ENCODE results near the gene RUNDC1. TPM values are rescaled to one million over a fixed set of nuclear protein-coding genes. Genes with fewer than 3 reads are reported as not detected.

The RUNDC1 gene
- total and polyA plus RNA-seq, 9 donors = 5.3 to 8.3 (median 7.6) TPM

DNA sequence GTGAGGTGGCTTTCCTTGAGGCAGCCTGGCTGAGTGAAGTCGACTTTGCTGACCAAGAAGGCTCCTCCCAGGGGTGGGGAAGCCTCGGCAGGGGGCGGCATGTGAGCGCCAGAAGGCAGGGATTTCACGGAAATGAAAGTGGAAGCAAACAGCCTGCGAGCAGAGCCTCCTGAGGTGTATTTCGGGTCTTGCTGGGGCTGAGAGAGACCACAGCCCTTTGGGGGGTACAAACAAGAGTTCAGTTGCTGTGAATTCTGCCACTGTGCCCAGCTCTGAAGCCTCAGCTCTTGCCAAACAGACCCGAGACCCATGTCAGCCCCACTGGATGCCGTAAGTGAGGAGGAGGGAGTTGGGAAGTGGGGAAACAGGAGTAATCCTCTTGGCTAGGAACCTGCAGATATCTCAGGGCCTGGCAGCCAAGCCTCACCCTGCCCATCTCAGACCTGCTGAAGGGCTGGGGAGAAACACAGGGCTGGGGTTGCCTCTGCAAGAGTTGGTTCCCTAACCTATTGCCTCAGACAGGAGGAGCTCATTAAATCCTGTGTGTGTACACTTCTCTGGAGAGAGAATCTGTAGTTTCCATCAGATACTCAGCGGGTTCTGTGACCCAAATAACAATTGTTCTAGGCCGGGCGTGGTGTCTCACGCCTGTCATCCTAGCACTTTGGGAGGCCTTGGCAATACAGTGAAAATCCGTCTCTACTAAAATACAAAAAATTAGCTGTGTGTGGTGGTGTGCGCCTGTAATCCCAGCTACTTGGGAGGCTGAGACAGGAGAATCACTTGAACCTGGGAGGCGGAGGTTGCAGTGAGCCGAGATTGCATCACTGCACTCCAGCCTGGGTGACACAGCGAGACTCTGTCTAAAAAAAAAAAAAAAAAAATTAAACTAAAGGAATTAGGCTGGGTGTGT is 26.5 kb downstream of the RUNDC1 start, which contains the start of gene IFI35:
TSS of gene IFI35 (plus strand) at position 146 of the 913 bp plus-strand sequence. CDS start at position 310, 164 bp downstream.
- peak within 1 kb of the TSS; percentile 83 for H3K4me3 ChIP-seq (ENCODE audit: low read length)
- WGBS (ENCODE audit: insufficient coverage) = 30% methylated on average over 14 of the region's 18 CpGs
- H3K9me3 ChIP-seq (replicated peaks; ENCODE audit: control insufficient read depth, low read depth, low read length) = no peaks in the 10 kb centered on the region
- peaks cover 27% of the 10 kb centered on the region for H3K36me3 ChIP-seq (ENCODE audit: control insufficient read depth, insufficient read depth, low read length)
- H3K4me1 ChIP-seq (ENCODE audit: control insufficient read depth, insufficient read depth, low read length) = peaks cover 8% of the 10 kb centered on the region
- peak; percentile 92 for DNase-seq
- H3K27me3 ChIP-seq (ENCODE audit: control insufficient read depth, insufficient read depth, low read length) = no peaks in the 10 kb centered on the region
- peak within 1 kb of the TSS; percentile 97 for H3K27ac ChIP-seq (ENCODE audit: low read length)

DNA sequence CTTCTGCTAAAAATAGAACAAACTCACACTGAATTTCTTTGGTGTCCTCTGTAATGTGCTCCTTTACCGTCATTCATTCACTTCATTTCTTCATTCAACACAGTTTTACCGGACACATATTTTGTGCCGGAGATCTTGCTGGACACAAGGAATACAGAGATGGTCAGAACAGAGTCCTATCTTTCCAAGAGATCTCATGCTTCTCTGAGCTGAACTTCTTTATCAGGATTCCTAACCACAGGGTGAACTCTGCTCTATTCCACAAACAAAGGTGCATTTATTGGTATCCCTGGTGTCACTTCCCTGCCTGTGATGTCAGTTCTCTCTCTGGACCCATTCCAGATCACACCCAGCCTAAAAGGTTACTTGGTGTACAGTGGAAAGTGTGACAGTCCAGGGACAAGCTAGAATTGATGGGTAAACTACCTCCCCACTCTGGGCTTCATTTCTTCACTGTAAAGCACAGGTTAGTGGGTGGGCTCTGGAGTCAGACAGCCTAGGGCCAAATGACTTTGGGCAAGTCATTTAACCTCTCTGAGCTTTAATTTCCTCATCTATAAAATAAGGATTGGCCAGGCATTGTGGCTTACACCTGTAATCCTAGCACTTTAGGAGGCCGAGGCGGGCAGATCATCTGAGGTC is 30.4 kb downstream of the RUNDC1 start:
- H3K27ac ChIP-seq (ENCODE audit: low read length) = no peak overlapping the region
- 90% methylated on average over 2 of the region's 5 CpGs for WGBS (ENCODE audit: insufficient coverage)
- no peaks in the 10 kb centered on the region for H3K9me3 ChIP-seq (replicated peaks; ENCODE audit: control insufficient read depth, low read depth, low read length)
- no peak overlapping the region for H3K4me3 ChIP-seq (ENCODE audit: low read length)
- H3K36me3 ChIP-seq (ENCODE audit: control insufficient read depth, insufficient read depth, low read length) = peaks cover 36% of the 10 kb centered on the region
- no peaks in the 10 kb centered on the region for H3K27me3 ChIP-seq (ENCODE audit: control insufficient read depth, insufficient read depth, low read length)
- no peak for DNase-seq
- H3K4me1 ChIP-seq (ENCODE audit: control insufficient read depth, insufficient read depth, low read length) = peaks cover 22% of the 10 kb centered on the region

DNA sequence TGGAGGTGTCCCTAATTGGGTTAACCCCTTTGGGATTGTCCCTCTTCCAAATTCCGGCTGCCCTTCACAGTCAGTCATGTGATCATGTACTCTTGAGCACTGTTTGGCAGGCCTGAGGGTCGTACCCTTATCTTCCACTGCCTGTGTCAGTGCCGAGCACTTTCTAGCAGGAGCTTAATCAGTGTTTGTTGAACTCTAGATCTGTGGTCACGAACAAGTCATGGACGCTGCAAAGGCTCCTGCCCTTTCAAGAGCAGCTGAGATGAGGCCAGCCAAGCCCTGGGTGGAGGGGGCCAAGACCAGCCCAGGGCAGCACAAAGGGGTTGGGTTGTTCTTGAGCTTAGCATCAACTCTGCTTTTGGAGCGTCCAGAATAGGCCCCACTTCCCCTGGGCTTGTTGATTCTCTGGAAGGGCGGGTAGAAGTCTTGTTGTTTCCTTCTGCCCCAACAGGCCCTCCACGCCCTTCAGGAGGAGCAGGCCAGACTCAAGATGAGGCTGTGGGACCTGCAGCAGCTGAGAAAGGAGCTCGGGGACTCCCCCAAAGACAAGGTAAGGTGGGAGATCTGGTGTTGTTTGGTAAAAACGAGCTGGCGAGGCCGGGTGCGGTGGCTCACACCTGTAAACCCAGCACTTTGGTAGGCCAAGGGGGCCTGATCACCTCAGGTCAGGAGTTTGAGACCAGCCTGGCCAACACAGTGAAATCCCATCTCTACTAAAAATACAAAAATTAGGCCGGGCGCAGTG is 31.5 kb downstream of the RUNDC1 start:
- WGBS (ENCODE audit: insufficient coverage) = 72% methylated on average over 11 of the region's 15 CpGs
- no peak overlapping the region for H3K27ac ChIP-seq (ENCODE audit: low read length)
- H3K4me1 ChIP-seq (ENCODE audit: control insufficient read depth, insufficient read depth, low read length) = peaks cover 24% of the 10 kb centered on the region
- peaks cover 46% of the 10 kb centered on the region for H3K36me3 ChIP-seq (ENCODE audit: control insufficient read depth, insufficient read depth, low read length)
- no peak for DNase-seq
- H3K9me3 ChIP-seq (replicated peaks; ENCODE audit: control insufficient read depth, low read depth, low read length) = no peaks in the 10 kb centered on the region
- no peak overlapping the region for H3K4me3 ChIP-seq (ENCODE audit: low read length)
- H3K27me3 ChIP-seq (ENCODE audit: control insufficient read depth, insufficient read depth, low read length) = no peaks in the 10 kb centered on the region

DNA sequence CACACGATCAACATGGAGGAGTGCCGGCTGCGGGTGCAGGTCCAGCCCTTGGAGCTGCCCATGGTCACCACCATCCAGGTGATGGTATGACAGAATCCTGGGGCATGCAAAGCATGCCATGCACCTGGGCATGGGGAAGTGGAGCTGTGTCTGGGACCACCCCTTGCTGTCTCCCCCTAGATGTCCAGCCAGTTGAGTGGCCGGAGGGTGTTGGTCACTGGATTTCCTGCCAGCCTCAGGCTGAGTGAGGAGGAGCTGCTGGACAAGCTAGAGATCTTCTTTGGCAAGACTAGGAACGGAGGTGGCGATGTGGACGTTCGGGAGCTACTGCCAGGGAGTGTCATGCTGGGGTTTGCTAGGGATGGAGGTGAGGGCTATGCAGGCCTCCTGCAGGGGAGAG is 32.9 kb downstream of the RUNDC1 start:
- Histone ChIP-seq H3K36me3 (ENCODE audit: control insufficient read depth, insufficient read depth, low read length) (peaks cover 58% of the 10 kb centered on the region), H3K27me3 (ENCODE audit: control insufficient read depth, insufficient read depth, low read length) (no peaks in the 10 kb centered on the region), H3K4me1 (ENCODE audit: control insufficient read depth, insufficient read depth, low read length) (peaks cover 22% of the 10 kb centered on the region), H3K27ac (ENCODE audit: low read length) (no peak overlapping the region), H3K9me3 (replicated peaks; ENCODE audit: control insufficient read depth, low read depth, low read length) (no peaks in the 10 kb centered on the region), H3K4me3 (ENCODE audit: low read length) (no peak overlapping the region)
- 78% methylated on average over 8 of the region's 8 CpGs for WGBS (ENCODE audit: insufficient coverage)
- DNase-seq = no peak

DNA sequence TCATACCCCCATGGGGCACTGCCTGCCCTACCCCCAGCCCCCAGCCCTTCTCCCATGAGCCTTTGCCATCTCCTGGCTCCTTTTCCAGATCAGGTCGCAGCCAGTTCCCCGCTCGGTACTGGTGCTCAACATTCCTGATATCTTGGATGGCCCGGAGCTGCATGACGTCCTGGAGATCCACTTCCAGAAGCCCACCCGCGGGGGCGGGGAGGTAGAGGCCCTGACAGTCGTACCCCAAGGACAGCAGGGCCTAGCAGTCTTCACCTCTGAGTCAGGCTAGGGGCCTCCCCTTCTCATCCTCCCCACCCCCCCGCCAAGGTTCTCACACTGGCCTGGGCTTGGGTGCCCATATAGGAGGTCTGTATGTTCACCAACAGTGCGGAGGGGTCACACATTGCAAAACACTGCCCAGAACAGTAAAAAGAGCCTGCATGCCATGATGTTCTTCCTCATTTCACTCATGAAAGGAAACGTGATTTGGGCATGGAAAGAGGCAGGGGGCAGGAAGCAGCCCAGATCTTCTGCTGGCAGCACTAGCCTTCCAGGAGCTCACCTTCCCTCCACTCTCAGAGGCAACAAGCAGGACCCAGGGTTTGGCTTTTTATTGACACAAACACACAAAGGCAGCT is 33.8 kb downstream of the RUNDC1 start:
- H3K4me1 ChIP-seq (ENCODE audit: control insufficient read depth, insufficient read depth, low read length) = peaks cover 24% of the 10 kb centered on the region
- WGBS (ENCODE audit: insufficient coverage) = 78% methylated on average over 8 of the region's 12 CpGs
- H3K27me3 ChIP-seq (ENCODE audit: control insufficient read depth, insufficient read depth, low read length) = no peaks in the 10 kb centered on the region
- H3K4me3 ChIP-seq (ENCODE audit: low read length) = no peak overlapping the region
- H3K9me3 ChIP-seq (replicated peaks; ENCODE audit: control insufficient read depth, low read depth, low read length) = no peaks in the 10 kb centered on the region
- H3K27ac ChIP-seq (ENCODE audit: low read length) = peak overlapping the region; percentile 72
- H3K36me3 ChIP-seq (ENCODE audit: control insufficient read depth, insufficient read depth, low read length) = peaks cover 58% of the 10 kb centered on the region
- no peak for DNase-seq

DNA sequence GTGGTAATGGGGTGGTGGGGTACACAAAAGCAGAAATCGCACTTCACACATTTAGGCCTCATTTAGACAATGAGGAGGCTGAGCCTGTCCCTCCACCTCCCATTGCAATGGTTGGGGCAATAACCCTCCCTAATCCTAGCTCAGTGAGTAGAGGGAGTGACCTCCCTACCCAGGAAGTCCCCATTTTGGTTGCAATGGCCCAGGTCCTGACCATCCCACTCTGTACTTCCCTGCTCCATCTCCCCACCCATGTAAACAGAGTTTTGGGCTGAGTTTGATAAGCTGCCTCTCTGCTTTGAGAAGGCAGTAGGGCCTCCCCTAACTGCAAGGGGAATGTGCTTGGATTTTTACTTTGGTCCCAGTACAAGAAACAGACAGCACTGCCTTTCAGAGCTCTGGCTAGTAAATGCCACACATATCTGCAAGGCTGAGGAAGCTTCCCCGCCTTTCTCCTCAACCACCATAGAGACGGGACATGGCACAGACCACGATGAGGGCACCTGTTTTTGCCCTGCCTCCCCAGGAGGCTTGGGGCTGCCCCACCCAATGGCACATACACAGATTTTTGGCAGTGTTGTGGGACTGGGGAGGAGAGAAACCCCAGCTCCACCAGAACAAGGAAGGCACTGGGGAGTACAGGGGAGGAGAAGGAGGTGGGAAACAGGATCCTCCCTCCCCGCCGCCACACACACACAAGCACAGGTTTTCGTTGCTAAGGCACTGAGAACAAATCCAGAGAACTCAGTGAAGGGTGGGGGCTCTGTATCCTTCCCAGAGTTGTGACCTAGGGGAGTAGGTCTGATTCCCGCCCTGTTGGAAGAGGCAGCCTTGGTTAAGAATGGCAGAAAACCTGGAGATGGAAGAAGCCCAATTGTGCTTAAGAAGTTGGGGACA is 34.5 kb downstream of the RUNDC1 start:
- H3K9me3 ChIP-seq (replicated peaks; ENCODE audit: control insufficient read depth, low read depth, low read length) = no peaks in the 10 kb centered on the region
- DNase-seq = peak; percentile 35
- no peaks in the 10 kb centered on the region for H3K27me3 ChIP-seq (ENCODE audit: control insufficient read depth, insufficient read depth, low read length)
- H3K27ac ChIP-seq (ENCODE audit: low read length) = peak overlapping the region; percentile 72
- no peak overlapping the region for H3K4me3 ChIP-seq (ENCODE audit: low read length)
- WGBS (ENCODE audit: insufficient coverage) = 50% methylated on average over 1 of the region's 8 CpGs
- peaks cover 32% of the 10 kb centered on the region for H3K4me1 ChIP-seq (ENCODE audit: control insufficient read depth, insufficient read depth, low read length)
- peaks cover 61% of the 10 kb centered on the region for H3K36me3 ChIP-seq (ENCODE audit: control insufficient read depth, insufficient read depth, low read length)

DNA sequence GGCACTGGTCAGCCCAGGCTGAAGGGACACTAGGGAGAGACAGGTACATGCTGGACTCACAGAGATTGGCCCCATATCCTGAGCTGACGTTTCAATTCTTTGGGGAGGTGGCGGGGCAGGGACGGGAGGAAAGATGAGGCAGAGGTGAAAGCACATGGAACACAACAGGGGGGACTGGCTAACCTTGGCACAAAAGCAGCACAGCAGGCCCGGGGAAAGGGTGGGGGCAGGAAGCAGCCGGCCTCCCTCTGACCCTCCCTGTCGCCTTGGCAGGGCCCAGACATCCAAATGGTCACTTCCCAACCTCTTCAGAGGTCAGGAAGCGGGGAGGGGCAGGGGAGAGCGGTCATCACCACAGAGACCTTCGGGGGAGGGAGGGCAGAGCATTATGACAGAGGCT is 35.2 kb downstream of the RUNDC1 start:
- peak overlapping the region; percentile 72 for H3K27ac ChIP-seq (ENCODE audit: low read length)
- H3K4me3 ChIP-seq (ENCODE audit: low read length) = no peak overlapping the region
- H3K9me3 ChIP-seq (replicated peaks; ENCODE audit: control insufficient read depth, low read depth, low read length) = no peaks in the 10 kb centered on the region
- H3K27me3 ChIP-seq (ENCODE audit: control insufficient read depth, insufficient read depth, low read length) = no peaks in the 10 kb centered on the region
- H3K4me1 ChIP-seq (ENCODE audit: control insufficient read depth, insufficient read depth, low read length) = peaks cover 38% of the 10 kb centered on the region
- 44% methylated on average over 3 of the region's 9 CpGs for WGBS (ENCODE audit: insufficient coverage)
- H3K36me3 ChIP-seq (ENCODE audit: control insufficient read depth, insufficient read depth, low read length) = peaks cover 64% of the 10 kb centered on the region
- no peak for DNase-seq

DNA sequence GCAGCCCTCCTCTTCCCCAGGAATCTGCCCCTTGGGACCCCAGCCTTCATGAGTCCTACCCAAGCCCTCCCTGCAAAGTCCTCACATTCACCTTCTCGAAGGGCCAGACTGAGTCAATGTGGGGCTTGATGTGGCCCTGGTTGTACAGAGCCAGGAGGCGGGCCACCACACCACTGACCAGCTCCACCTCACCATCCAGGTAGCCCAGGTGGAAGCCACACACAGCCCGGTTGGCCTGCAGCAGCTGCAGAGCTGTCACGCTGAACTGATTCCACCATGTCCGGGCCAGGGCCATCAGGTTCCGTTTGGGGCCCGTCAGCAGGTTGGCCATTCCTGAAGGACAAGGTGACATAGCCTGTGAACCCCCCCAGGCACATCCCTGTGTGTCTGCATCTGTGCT is 35.9 kb downstream of the RUNDC1 start:
- Histone ChIP-seq H3K27ac (ENCODE audit: low read length) (no peak overlapping the region), H3K9me3 (replicated peaks; ENCODE audit: control insufficient read depth, low read depth, low read length) (no peaks in the 10 kb centered on the region), H3K4me1 (ENCODE audit: control insufficient read depth, insufficient read depth, low read length) (peaks cover 43% of the 10 kb centered on the region), H3K27me3 (ENCODE audit: control insufficient read depth, insufficient read depth, low read length) (no peaks in the 10 kb centered on the region), H3K4me3 (ENCODE audit: low read length) (no peak overlapping the region), H3K36me3 (ENCODE audit: control insufficient read depth, insufficient read depth, low read length) (peaks cover 64% of the 10 kb centered on the region)
- no peak for DNase-seq
- WGBS (ENCODE audit: insufficient coverage) = 88% methylated on average over 6 of the region's 7 CpGs

Data from muscle of leg (tissue), 11 donors.